ENCODE measurements around the gene SHROOM4.

SHROOM4 gene

DNA sequence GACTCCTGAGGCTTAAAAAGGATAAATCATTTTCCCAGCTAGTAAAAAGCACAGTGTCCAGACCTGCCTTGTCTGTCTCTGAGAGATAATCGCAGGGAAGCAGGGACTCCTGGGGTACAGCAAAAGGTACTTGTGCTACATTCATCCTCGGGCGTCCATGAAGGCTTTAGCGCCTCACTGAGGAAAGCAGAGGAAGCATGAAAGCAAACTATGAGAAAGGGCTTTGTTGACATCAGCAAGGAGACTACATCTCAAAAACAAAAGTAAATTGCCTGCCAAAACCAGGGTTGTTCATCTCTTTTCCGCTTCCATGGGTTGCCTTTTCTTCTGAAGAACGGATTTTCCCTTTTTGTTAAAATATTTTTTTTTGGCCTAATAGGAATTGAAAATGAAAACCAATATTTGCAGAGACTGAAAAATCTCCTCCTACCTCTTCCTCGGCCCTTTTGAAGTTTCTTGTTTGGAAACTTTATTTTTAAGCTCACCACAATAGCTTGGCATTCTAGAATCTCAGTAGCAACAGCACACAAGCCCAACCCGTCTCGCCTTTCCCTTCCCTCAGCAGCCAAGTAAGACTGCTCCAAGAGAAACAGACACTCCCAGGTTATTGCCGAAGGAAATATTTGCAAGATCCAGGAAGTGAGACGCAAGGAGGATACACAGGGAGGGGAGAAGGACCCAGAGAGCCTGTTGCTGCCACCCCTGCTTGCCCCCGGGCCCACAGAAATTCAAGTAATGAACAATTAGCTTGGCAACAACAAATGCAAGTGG lies 195.0 kb downstream of the SHROOM4 start:
- no peak for DNase-seq (ENCODE audit: low read depth)

GRCh38 chrX:50617183-50617582 lies 196.8 kb downstream of the SHROOM4 start:
- no peak for DNase-seq (ENCODE audit: low read depth)

GRCh38 chrX:50615570-50616158 lies 198.3 kb downstream of the SHROOM4 start:
- no peak for DNase-seq (ENCODE audit: low read depth)

GRCh38 chrX:50614460-50614859 lies 199.5 kb downstream of the SHROOM4 start:
- no peak for DNase-seq (ENCODE audit: low read depth)

DNA sequence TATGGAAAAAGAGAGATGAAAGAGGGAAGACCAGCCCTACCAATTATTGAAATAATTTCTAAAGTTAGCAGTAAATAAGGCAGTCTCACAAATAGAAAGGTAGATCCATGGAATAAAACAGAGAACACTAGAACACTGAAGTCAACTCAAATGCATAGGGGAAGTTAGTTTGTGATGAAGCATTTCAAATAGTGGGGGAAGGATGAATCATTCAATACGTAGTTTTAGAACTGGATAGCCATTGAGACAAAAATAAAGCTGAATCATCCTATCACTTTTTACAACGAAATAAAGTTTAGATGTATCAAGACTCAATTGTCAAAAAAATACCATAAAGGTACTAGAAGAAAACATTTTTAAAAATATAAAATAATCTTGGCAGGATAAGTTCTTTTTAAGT lies 200.1 kb downstream of the SHROOM4 start:
- DNase-seq (ENCODE audit: low read depth): no peak

DNA sequence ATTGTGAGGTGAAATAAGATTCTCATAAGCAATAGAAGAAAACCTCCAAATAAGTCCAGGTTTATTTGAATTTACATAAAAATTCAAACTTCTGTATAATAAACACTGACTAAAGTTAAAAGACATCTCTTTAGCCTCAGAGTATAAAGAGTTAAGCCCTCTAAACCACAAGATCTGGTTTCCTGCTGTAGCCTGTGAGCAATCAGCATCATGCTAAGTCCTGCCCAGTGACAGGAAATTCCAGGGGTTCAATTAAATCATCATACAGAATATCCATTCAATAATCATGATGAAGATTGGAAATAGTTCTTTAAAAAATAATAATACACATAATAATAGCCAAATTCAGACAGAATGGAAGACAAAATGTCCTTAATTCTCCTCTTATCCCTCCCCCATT lies 204.2 kb downstream of the SHROOM4 start:
- no peak for DNase-seq (ENCODE audit: low read depth)

GRCh38 chrX:50606300-50606950 lies 207.6 kb downstream of the SHROOM4 start:
- DNase-seq (ENCODE audit: low read depth): no peak

- no peak for DNase-seq (ENCODE audit: low read depth)
Measured at GRCh38 chrX:50596056-50596455, 217.9 kb downstream of the SHROOM4 start.

DNA sequence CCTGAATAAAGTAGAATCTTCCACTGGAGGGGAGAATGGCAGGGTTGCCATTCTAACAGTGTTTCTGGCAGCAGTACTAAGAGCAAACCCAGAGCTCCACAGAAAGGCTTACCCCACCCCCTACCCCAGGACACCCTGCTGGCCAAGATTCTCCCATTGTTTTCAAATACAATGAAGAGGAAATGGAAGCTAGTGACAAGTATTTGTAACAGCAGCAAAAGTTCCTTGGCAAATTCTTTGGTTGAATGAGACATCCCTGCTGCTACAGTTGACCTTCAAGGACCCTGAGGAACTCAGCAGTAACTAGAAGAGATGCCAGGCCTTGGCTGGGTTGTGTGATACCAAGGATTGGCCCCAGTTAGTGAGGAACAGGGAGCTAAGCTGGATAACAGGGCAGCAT lies 219.2 kb downstream of the SHROOM4 start:
- DNase-seq (ENCODE audit: low read depth): no peak

DNA sequence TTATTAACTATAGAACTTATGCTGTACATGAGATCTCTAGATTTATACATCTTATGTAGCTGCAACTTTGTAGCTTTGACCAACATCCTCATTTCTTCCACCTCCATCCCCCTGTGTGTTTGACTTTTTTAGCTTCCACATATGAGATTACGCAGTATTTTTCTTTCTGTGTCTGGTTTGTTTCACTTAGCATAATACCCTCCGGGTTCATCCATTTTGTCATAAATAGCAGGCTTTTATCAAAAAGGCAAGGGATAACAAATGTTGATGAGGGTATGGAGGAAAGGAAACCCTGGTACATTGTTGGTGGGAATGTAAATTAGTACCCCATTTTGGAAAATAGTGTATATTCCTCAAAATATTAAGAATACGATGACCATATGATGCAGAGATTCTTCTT lies 227.0 kb downstream of the SHROOM4 start:
- no peak for DNase-seq (ENCODE audit: low read depth)

DNA sequence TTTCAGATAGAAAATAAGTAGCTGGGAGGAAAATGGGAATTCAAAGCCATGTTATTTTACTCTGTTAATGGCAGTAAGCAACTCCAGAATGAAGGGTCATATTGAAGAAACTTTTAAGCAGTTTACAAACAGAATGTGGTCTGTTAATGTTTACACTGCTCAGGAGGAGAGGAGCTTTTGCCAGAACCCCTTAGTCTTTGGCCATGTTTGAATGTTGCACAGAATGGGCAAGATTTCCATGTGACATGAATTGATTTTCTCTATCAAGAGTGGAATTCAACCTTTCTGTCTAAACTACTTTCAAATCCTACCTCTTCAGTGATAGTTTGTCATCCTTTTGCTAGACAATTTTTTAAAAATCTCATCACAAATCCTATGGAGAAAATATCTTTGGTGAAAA lies 227.6 kb downstream of the SHROOM4 start:
- no peak for DNase-seq (ENCODE audit: low read depth)

DNA sequence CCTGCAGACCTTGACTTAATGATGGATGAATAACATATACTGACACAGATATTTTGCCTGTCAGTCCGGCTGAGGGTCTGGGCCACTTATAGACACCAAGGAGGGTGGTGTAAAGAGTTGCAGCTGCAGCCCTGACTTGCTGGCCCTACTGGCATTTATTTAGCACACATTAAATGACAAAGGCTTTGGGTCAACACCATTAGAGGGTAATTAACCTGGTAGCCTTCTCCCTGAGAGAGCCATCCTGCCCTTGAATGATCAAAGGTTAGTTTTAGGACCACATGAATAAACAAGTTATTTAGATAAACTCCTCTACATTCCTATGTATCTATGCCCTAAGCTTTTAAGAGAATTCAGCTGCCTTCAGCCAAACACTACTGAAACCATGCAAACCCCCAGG lies 232.6 kb downstream of the SHROOM4 start:
- no peak for DNase-seq (ENCODE audit: low read depth)

DNA sequence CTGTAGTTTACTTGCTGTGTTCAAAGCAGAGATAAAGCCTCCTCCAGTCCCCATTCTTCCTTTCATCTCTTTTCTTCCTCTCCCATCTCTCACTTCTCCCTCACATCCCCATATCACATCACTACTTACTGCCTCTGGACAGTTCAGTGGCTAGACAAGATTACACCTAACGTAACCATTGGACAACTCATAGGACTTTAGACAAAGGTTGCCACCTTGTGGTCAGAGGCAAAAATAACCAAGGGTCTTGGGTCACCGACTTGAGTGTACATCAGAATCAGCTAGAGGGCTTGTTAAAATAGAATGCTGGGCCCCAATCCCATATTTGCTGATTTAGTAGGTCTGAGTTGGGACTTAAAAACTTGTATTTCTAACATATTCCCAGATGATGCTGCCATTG lies 234.0 kb downstream of the SHROOM4 start:
- no peak for DNase-seq (ENCODE audit: low read depth)

DNA sequence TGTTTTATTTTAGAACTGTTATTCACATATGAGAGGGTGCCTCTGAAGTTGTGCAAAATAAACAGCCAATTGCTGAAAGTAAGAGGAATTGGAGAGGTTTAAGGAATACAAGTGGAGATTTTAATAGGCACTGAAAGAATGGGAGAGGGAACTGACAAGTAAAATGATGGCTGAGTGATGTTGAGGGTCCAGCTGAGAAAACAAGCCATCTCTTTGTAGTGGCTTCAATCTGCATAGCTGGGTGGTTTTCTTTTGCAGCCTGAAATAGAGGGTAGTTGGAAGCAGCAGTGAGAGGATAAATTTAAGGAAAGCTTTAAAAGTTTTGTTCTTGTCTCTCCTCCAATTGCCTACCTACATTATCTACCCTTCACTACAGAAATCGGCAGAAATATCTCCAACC lies 236.7 kb downstream of the SHROOM4 start:
- DNase-seq (ENCODE audit: low read depth): no peak

DNA sequence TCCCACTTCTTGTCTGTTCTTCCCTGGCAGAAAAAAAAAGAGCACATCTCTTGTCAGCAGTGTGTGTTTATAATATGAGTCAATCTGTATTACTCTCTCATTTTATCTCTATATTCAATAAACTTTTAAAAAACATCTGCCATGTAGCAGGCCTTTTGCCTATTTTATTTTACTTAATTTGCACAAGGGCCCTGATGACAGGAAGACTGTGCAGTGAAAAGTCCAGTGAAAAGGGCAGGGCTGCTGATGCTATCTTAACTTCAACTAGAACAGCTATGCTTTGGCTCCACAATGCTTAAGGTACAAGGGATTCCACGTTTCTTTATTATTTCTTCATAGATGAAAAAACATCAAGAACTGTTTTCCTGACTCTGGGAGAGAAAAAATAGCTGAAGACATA lies 246.4 kb downstream of the SHROOM4 start:
- no peak for DNase-seq (ENCODE audit: low read depth)

DNA sequence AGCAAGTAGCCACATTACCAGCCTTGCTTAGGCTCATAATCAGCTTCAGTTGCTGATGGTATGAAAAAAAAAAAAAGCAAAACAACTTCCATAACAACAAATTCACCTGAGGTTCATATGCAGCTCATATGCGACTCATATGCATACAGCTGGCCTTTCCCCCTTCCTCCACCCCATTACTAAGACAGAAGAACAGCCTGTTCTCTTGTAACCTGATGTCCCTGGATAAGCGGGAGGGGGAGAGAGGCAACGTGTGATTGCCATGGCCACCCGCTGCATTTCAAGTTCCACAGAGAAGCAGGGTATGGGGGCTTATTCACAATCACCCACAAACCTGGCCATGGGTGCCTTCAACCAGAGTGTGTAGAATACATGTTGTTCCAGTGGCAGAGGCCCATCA lies 248.3 kb downstream of the SHROOM4 start:
- no peak for DNase-seq (ENCODE audit: low read depth)
